ENCODE results near the gene NCKAP5.

The NCKAP5 gene

GRCh38 chr2:132636346-132636745 lies 931.9 kb downstream of the NCKAP5 start:
- no peak for TF ChIP-seq CTCF (IDR thresholded peaks at IDR 0.05; ENCODE audit: control insufficient read depth, extremely low read depth, insufficient read depth)

GRCh38 chr2:132633635-132634034 lies 934.6 kb downstream of the NCKAP5 start:
- TF ChIP-seq CTCF (IDR thresholded peaks at IDR 0.05; ENCODE audit: control insufficient read depth, extremely low read depth, insufficient read depth) = no peak
- no peak overlapping the region for H3K4me3 ChIP-seq (ENCODE audit: low read depth, low read length)
- no peak for DNase-seq (ENCODE audit: low read depth)

More at GRCh38 chr2:132636346-132636745, 931.9 kb downstream of the NCKAP5 start:
- DNase-seq (ENCODE audit: low read depth) = no peak
- no peak overlapping the region for H3K4me3 ChIP-seq (ENCODE audit: low read depth, low read length)

- no peak for TF ChIP-seq CTCF (IDR thresholded peaks at IDR 0.05; ENCODE audit: control insufficient read depth, extremely low read depth, insufficient read depth)
- no peak for DNase-seq (ENCODE audit: low read depth)
- H3K4me3 ChIP-seq (ENCODE audit: low read depth, low read length) = no peak overlapping the region
These were observed 936.1 kb downstream of the NCKAP5 start for GRCh38 chr2:132632000-132632649.

GRCh38 chr2:132627536-132627935 lies 940.7 kb downstream of the NCKAP5 start:
- DNase-seq (ENCODE audit: low read depth) = no peak
- no peak for TF ChIP-seq CTCF (IDR thresholded peaks at IDR 0.05; ENCODE audit: control insufficient read depth, extremely low read depth, insufficient read depth)
- no peak overlapping the region for H3K4me3 ChIP-seq (ENCODE audit: low read depth, low read length)

- TF ChIP-seq CTCF (IDR thresholded peaks at IDR 0.05; ENCODE audit: control insufficient read depth, extremely low read depth, insufficient read depth) = no peak
- DNase-seq (ENCODE audit: low read depth) = no peak
- no peak overlapping the region for H3K4me3 ChIP-seq (ENCODE audit: low read depth, low read length)
These were observed 945.0 kb downstream of the NCKAP5 start for GRCh38 chr2:132623096-132623839.

All from LNCaP clone FGC (cell line).